ENCODE measurements around the gene RAPGEF3.
A peak's percentile ranks its signal among the peaks of the same experiment; 100 is the strongest.

RAPGEF3 gene

GRCh38 chr12:47741340-47741703, 17.4 kb downstream of the RAPGEF3 start:
- DNase-seq: peak; percentile 97

DNA sequence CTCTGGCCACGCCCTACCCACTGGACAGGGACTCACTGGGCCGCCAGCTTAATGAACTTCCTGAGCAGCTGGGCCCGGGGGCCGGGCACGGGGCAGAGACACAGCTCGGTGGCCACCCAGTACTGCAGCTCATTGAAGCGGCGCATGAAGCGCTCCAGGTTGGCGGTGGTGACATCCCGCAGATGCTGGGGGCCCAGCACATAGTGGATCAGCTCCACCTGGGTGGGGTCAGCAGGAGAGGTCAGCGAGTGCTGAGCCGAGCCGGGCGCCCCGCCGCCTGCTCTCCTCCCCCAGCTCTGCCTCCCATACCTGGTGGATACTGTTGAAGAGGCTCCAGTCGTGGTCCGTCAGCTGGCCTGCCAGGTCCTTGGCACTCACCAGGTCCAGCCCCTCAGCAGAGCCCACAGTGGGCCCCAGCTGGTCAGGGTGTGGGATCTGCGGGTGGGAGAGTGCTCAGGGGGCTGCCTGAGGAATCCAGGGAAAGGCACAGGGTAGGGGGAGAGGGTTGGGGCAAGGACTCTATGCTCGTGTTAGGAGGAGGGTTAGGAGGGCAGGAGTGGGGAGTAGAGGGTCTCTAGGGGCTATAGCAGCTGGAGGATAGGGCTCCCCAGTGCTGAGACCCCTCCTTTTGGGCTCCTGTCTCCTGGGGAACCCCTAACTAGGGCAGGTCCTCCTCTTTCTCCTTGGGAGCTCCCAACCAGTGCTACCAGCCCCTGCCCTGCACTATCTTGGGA, 17.9 kb downstream of the RAPGEF3 start:
- DNase-seq: no peak

- no peak for DNase-seq
These were observed 18.7 kb downstream of the RAPGEF3 start for GRCh38 chr12:47739979-47740378.

DNA sequence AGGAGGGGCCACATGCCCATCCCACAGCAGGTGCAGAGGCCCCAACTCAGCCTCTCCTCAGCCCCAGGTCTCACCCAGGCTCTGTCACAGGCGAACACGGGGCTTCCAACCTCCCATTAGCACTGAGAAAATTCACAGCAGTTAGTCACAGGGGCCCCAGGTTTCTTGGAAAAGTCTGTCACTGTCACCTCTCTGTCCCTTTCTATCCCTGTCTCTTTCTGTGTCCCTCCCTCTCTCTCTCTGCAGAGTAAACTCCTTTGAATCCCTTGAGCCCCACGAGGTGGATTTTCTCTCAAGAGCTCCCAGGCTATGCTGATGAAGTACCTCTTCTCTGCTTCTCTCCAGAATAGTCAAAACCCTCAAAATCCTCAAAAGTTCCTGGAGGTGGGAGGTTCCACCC, 19.4 kb downstream of the RAPGEF3 start:
- DNase-seq: no peak

GRCh38 chr12:47737936-47738594, 20.6 kb downstream of the RAPGEF3 start:
- no peak for DNase-seq

GRCh38 chr12:47736877-47737676, 21.6 kb downstream of the RAPGEF3 start:
- DNase-seq: no peak

DNA sequence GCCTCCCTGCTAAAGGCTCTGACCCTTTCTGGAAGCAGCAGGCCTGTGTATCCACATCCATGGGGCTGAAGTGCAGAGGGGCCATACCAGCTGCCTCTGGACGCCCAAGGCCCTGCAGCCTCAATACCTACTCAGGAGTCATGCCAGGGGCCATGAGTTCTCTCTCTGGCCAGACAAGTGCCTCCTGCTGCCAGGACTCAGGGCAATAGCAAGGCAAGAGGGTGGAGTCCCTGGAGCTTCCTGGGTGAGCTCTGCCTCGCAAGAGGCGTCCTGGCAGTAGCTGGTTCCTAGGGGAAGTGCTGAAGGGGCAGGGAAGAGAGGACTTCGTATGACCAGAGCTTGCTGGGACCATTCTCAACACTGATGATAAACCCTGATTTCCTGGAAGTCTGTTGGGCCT, 22.5 kb downstream of the RAPGEF3 start:
- no peak for DNase-seq

DNA sequence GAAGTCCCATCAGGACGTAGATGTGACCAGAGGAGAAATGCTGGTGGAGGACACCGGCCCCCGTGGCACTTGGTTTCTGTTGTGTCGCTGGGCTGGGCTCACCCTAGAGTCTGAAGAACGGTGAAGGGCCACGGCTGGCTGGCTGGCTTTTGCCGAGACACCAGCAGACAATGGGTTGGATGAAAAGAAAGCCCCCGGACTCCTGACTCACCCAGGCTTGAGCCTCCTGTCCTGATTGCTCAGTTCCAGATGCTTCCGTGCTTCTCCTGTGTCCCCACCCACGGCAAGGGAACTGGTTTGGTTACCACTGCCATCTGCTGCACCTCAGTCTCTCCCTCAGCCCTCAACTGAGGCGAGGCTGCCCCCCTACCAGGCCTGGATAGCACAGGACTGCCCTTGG, 23.0 kb downstream of the RAPGEF3 start:
- no peak for DNase-seq

DNA sequence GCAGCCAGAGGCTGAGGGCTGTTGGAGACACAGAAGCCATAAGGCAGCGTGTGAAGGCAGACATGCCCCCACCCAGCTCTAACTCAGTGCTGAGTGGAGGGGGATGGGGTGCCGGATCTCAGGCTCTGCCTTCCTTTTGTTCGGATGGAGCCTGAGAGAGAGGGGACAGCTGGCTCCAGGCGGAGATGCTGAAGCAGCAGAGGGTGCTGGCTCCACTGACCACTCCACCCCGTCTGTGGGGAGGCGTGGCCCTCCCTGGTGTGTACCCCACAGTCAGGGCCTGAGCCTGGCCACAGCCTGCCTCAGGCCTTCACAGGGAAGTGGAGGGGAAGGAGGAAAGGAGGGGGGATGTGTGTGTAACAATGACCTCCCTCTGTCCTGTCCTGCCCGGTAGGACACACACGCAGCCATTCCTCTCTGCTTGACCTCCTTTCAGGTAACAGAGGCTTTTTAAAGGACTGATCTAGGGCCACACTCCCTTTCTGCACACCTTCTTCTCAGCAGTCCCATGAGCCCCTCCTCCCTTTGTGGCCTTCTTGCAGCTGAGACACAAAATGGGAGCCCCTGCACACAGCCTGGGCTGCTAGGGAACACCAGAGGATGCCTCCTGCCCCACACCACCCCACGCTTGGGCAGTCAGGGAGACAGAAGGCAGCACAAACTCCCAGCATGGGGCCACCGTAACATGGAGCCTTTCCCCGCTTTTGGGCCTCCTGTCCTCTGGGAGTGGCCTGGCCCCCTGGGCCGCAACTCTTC, 23.8 kb downstream of the RAPGEF3 start:
- no peak for DNase-seq

- no peak for DNase-seq
These were observed 25.5 kb downstream of the RAPGEF3 start for GRCh38 chr12:47733142-47733541.

DNA sequence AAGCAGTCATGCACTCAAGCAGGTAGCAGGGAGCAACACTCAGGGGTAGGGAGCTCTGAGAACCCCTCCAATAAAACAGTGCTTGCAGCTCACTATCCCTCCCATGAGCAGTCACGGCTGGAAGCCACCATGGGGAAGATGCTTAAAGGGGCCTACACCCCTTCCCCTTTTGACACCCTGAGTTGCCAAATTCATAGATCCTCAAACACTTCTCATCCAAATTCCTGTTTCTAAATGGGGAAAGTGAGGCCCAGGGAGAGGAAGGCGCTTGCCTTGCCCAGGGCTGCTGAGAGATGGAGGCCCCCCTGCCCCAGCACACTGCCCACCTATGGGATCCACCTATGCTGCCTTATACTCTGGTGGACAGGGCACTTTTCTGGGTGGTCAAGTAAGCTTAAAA, 26.2 kb downstream of the RAPGEF3 start:
- DNase-seq: no peak

DNA sequence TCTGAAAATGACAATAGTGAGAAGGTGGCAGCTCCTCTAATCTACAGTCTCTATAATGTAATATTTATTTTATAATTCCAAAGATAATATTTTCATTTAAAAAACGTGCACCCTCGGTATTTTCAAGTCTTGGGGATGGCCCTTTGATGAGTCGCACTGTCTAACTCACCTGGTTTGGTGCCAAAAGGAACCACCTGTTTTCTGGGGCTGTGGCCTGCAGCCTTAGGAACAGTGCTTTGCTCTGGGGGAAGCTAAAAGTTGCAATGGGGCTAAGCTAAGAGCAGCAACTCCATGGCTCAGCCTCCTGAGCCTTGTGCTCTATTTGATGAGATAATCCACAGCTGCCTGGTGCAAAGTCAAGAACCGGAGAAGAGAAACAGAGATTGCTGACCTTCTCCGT, 27.0 kb downstream of the RAPGEF3 start:
- DNase-seq: no peak

- DNase-seq: peak; percentile 26
These were observed 28.3 kb downstream of the RAPGEF3 start for GRCh38 chr12:47730341-47730744.

DNA sequence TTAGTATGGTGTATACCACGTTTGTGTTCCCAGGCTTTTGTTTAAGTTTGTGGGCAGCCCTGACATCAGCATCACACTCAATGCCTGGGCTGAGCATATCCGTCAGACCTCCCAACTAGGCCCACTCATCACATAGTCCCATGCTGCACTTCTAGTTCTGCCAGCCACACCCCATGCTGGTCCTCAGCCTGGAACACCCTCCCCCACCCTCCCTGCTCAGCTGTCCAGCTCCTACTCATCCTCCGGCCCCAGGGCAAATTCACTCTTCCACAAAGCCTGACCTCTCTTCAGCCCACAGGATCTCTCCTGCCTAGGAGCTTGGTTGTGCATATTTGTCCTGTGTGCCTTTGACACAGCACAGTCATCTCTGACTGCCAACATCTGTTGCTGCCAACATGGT, 29.4 kb downstream of the RAPGEF3 start:
- no peak for DNase-seq

GRCh38 chr12:47725893-47726292, 32.8 kb downstream of the RAPGEF3 start:
- no peak for DNase-seq

DNA sequence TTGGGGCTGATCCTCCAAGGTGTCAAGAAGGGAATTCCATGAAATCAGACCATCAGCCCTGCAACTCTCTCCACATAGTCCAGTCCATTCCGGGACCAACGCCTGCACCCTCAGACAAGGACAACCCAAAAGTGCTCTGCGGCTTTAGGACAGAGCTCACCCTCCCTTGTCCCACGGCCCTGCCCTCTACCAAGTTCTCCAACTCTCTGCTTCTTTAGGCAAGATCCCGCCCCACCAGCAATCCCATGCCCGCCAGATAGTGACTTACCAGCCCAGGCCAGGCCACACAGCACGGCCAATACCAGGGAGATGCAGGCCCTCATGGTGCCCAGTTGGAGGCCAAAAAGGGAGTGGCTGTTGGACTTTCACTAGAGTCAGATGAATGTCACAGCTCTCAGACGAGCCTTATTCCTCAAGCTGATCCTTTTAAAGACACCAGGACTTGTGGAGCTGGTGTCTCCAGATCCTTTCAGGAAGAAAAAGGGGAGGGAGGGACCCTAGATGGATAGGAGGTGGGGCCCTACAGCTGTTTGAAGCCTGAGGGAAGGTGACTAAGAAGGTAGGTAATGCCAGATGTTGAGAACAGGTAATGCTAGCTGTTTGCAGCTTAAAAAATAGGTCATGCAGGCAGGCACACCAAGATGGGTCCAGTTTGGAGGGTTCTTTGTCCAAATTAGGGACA, 33.4 kb downstream of the RAPGEF3 start, which contains the start of gene ENDOU:
Gene ENDOU, minus strand, starts transcription at position 400 of the 682 bp plus-strand sequence. Its CDS starts 77 bp downstream, at position 323.
- no peak for DNase-seq

- DNase-seq: no peak
These were observed 35.6 kb downstream of the RAPGEF3 start for GRCh38 chr12:47722941-47723631.

DNA sequence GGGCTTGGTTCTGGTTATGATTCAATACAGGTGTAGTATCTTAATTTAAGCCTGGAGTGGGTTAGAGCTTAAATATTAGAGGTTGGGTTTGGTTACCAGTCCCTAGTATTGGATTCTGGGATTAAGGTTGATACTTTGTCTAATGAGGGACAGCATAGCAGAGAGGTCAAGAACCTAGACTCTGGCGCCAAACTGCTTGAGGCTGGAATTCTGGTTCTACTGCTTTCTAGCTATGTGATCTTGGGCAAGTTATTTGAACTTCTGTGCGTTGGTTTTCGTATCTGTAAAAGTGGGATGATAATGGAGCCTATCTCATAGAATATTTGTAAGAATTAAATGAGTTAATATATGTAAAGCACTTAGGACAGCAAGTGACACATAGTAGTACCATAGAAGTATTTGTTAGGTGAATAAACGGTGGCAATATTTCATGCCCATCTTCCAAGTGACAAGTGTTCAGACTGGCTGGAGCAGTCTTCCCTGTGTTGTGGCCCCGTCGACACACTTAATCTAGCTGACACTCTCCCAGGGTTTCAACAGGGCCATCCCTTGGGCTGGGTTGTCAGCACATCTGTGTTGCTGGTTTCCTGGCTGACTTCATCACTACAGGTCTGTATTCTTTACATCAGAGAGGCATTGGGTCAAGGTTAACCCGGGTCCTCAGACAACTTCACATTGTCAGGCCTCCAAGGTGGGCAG, 36.4 kb downstream of the RAPGEF3 start:
- DNase-seq: no peak

DNA sequence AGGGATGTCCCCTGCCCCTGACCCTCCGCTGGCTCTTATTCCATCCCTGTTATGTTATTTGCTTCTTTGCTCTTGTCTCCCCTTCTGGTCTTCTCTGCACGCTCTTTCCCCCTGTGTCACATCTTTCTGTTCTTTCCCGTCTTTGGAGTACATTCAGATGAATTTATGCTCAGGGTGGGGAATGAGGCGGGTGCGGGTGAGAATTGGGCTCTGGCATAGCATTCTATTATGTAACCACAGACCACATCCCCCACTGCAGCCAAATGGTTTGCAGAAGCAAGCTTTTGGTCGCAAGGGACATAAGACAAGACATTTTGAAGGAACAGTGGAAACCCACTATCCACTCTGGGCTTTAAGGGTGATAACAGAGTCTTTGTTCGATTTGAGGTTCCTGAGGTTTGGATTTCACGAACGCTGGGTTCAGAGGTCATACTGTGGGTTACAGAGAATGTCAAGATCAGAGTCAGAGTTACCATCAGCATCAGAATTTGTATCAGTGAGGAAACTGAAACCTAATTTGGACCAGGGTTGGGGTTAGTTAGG, 37.2 kb downstream of the RAPGEF3 start:
- DNase-seq: no peak

DNA sequence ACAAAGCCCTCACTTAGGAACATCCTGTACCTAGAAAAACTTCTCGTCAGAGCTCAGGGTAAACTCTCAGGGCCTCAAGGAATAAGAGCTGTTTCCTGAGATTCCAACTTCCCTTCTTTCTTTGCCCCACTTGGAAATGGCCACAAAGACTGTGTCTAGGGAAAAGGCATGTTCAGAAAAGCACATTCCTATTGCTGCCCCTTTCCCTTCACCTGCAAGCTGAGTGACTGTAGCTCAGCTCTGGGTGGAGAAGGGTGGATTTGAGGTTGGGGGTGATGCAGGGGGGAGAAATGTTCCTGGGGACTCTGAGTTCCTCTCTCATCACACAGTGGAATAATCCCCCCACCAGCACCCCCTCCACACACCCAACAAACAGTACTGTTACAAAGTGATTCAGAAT, 40.1 kb downstream of the RAPGEF3 start:
- no peak for DNase-seq
